GM12878 (cell line): ENCODE results near the gene SCAF8. TPM values are rescaled to one million over a fixed set of nuclear protein-coding genes. Genes with fewer than 3 reads are reported as not detected.

Experiments
- ATAC-seq: fragments of 200-7000 bp; cut with Tn5 transposase; 3 replicates; pipeline ENCODE4 v1.9.1; 2020; ENCODE audit warnings: mild to moderate bottlenecking, moderate library complexity
- BruUV-seq: library from RNA; stranded (reverse); fragments of 400-500 nt; replicated peaks from 2 replicates; lab custom pipeline; 2021; lab: Mats Ljungman, UMichigan
- CTCF ChIA-PET: fragments of 300-600 bp; sonication (Branson Sonifier 250); formaldehyde crosslinking; extraction: SDS; loops from one replicate; lab custom pipeline; 2021; ENCODE audit warnings: inconsistent platforms; lab: Yijun Ruan, JAX
- POLR2A ChIA-PET: fragments of 350-600 bp; formaldehyde crosslinking; extraction: SDS; loops from one replicate; lab custom pipeline; 2021; ENCODE audit warnings: inconsistent platforms; lab: Charles Lee
- RAD21 ChIA-PET: fragments of 300-600 bp; sonication (Branson Sonifier 250); formaldehyde crosslinking; loops from one replicate; lab custom pipeline; 2023; ENCODE audit warnings: antibody characterized with exemption; ENCODE audit not compliant: unreplicated experiment; lab: Charles Lee
- SMC1A ChIA-PET: fragments of 300-600 bp; sonication (Branson Sonifier 250); formaldehyde crosslinking; loops from one replicate; lab custom pipeline; 2023; ENCODE audit not compliant: unreplicated experiment, uncharacterized antibody; lab: Charles Lee
- DNase-seq: peaks from one replicate; pipeline ENCODE4 v3.0.0-alpha.2; 2011; ENCODE audit warnings: low read depth, low spot score
- FAIRE-seq: peaks from 3 replicates; lab custom pipeline; 2011; peaks lifted over from hg19 to GRCh38; lab: Jason Lieb, UNC
- H2AFZ ChIP-seq: 2 replicates; pipeline ENCODE4 v1.6.0; 2011; ENCODE audit warnings: low read depth, low read length, control low read depth; ENCODE audit not compliant: control insufficient read depth
- H3K27ac ChIP-seq: 2 replicates; pipeline ENCODE4 v1.5.1; 2011; ENCODE audit warnings: control low read depth; ENCODE audit not compliant: control insufficient read depth, insufficient read depth
- H3K27me3 ChIP-seq, 2 experiments: replicated peaks in 1 of 2; 2 replicates each; pipeline versions ENCODE4 v1.6.0 to v1.6.1; 2011; ENCODE audit warnings: low read length in 1 of 2; ENCODE audit not compliant: control insufficient read depth in 2 of 2, insufficient read depth in 2 of 2
- H3K36me3 ChIP-seq, 2 experiments: 2 replicates each; pipeline ENCODE4 v1.5.1; 2011; ENCODE audit warnings: low read length in 1 of 2; ENCODE audit not compliant: control insufficient read depth in 2 of 2, insufficient read depth in 2 of 2
- H3K4me1 ChIP-seq: 2 replicates; pipeline ENCODE4 v1.6.1; 2011; ENCODE audit warnings: mild to moderate bottlenecking, low read length, moderate library complexity, mixed read lengths; ENCODE audit not compliant: control insufficient read depth, insufficient read depth
- H3K4me2 ChIP-seq: 2 replicates; pipeline ENCODE4 v1.6.0; 2011; ENCODE audit warnings: control low read depth; ENCODE audit not compliant: control insufficient read depth, insufficient read depth
- H3K4me3 ChIP-seq: fragments of 200-600 bp; sonication (generic); 2 replicates; pipeline ENCODE4 v1.5.1; 2016
- H3K79me2 ChIP-seq: 2 replicates; pipeline ENCODE4 v1.6.0; 2011; ENCODE audit warnings: low read length; ENCODE audit not compliant: control insufficient read depth, insufficient read depth
- H3K9ac ChIP-seq: 2 replicates; pipeline ENCODE4 v1.8.0; 2011; ENCODE audit warnings: low read length, control low read depth, mixed read lengths; ENCODE audit not compliant: control insufficient read depth, insufficient read depth
- H3K9me3 ChIP-seq: replicated peaks from 3 replicates; pipeline ENCODE4 v1.5.1; 2011; ENCODE audit warnings: mild to moderate bottlenecking, low read length; ENCODE audit not compliant: control insufficient read depth, insufficient read depth
- H4K20me1 ChIP-seq: 2 replicates; pipeline ENCODE4 v1.6.0; 2011; ENCODE audit not compliant: control insufficient read depth, insufficient read depth
- BHLHE40 ChIP-seq, 2 experiments: fragments of 450-650 bp in 1 of 2; IDR thresholded peaks; 2 replicates each; pipeline ENCODE4 v1.6.1; 2011 to 2017; ENCODE audit warnings: low read depth in 2 of 2, borderline replicate concordance in 1 of 2, improper control_type of control experiment in 1 of 2, low read length in 1 of 2, mild to moderate bottlenecking in 1 of 2
- BRCA1 ChIP-seq: IDR thresholded peaks from 2 replicates; pipeline ENCODE4 v1.6.1; 2011; ENCODE audit warnings: low read depth, low read length, improper control_type of control experiment
- CBX5 ChIP-seq: sonication (generic); IDR thresholded peaks from 2 replicates; pipeline ENCODE4 v1.6.1; 2016; ENCODE audit warnings: low read depth, moderate library complexity, mild to moderate bottlenecking, inconsistent platforms
- HDGF ChIP-seq: fragments of 450-650 bp; IDR thresholded peaks from 2 replicates; pipeline ENCODE4 v1.6.1; 2016; ENCODE audit warnings: antibody characterized with exemption
- MTA2 ChIP-seq: fragments of 450-650 bp; IDR thresholded peaks from 2 replicates; pipeline ENCODE4 v1.6.1; 2016; ENCODE audit warnings: low read depth, mild to moderate bottlenecking, moderate library complexity
- ZNF274 ChIP-seq: IDR thresholded peaks from one replicate; pipeline ENCODE4 v1.8.0; 2011; ENCODE audit not compliant: insufficient read length, insufficient read depth
- WGBS: methylation state at CpG from one replicate; pipeline ENCODE4 v1.1.6; 2016; ENCODE audit warnings: low lambda C conversion rate; ENCODE audit not compliant: insufficient replicate concordance, insufficient coverage; ENCODE audit errors: missing lambda C conversion rate; 5-methylcytosine and 5-hydroxymethylcytosine counted together
- in situ Hi-C: fragments of 300-500 bp; cut with MboI; formaldehyde crosslinking; loops from 9 replicates; pipeline ENCODE4 v1.14.3; 2018; ENCODE audit warnings: mixed read lengths
- intact Hi-C: fragments of 100-400 bp; cut with micrococcal nuclease; formaldehyde crosslinking; loops from one replicate; pipeline ENCODE4 v1.14.2; 2022; ENCODE audit not compliant: unreplicated experiment
- polyA plus RNA-seq, 11 experiments: library from polyadenylated mRNA; depleted of rRNA in 4 of 11; unstranded in 6 of 11; stranded (reverse) in 5 of 11; fragments of >200 nt; fragmentation: Nextera tagmentation in 4 of 11; fragmentation: Illumina TruSeq in 1 of 11; extraction: Ambion mirVana in 4 of 11; extraction: Trizol in 1 of 11; gene quantifications; 1 replicate in 1 of 11; 2 replicates in 10 of 11; pipeline versions ENCODE4 v1.2.1 to v1.2.3, GENCODE V29; 2011 to 2016; ENCODE audit warnings: inconsistent platforms in 2 of 11, missing spikeins in 2 of 11, low read depth in 1 of 11
- total RNA-seq, 4 experiments: library from RNA; depleted of rRNA in 3 of 4; stranded (reverse); fragments of >200 nt in 3 of 4; fragmentation: Illumina TruSeq in 1 of 4; extraction: Trizol in 1 of 4; gene quantifications; 2 replicates each; pipeline versions ENCODE4 v1.2.1 to v1.2.3, GENCODE V29; 2013 to 2021
- TF ChIP-seq, protein P1 (sequence below): fragments of 150-350 bp; IDR thresholded peaks from 2 replicates; pipeline ENCODE4 v1.6.1; 2016; ENCODE audit warnings: low read depth, low read length
- TF ChIP-seq, protein P2 (sequence below): fragments of 450-650 bp; IDR thresholded peaks from 2 replicates; pipeline ENCODE4 v1.6.1; 2017; ENCODE audit warnings: mild to moderate bottlenecking
- TF ChIP-seq, protein P3 (sequence below): IDR thresholded peaks from 2 replicates; pipeline ENCODE4 v1.6.1; 2012; ENCODE audit warnings: low read depth, low read length, improper control_type of control experiment
- TF ChIP-seq, protein P4 (sequence below): IDR thresholded peaks from 2 replicates; pipeline ENCODE4 v1.6.1; 2011; ENCODE audit warnings: borderline replicate concordance, low read depth, mild to moderate bottlenecking, moderate library complexity, mixed read lengths, low read length; ENCODE audit not compliant: insufficient read depth; ENCODE audit errors: extremely low read length
- TF ChIP-seq, protein P5 (sequence below): IDR thresholded peaks from 2 replicates; pipeline ENCODE4 v1.6.1; 2012; ENCODE audit warnings: low read depth, low read length, improper control_type of control experiment

Gene SCAF8
- total and polyA plus RNA-seq, 10 of the 15 experiments (the other 5 are each of a cell fraction or from before 2014, with no cell fraction given) = 8.1 to 28.8 (median 15.9) TPM

DNA sequence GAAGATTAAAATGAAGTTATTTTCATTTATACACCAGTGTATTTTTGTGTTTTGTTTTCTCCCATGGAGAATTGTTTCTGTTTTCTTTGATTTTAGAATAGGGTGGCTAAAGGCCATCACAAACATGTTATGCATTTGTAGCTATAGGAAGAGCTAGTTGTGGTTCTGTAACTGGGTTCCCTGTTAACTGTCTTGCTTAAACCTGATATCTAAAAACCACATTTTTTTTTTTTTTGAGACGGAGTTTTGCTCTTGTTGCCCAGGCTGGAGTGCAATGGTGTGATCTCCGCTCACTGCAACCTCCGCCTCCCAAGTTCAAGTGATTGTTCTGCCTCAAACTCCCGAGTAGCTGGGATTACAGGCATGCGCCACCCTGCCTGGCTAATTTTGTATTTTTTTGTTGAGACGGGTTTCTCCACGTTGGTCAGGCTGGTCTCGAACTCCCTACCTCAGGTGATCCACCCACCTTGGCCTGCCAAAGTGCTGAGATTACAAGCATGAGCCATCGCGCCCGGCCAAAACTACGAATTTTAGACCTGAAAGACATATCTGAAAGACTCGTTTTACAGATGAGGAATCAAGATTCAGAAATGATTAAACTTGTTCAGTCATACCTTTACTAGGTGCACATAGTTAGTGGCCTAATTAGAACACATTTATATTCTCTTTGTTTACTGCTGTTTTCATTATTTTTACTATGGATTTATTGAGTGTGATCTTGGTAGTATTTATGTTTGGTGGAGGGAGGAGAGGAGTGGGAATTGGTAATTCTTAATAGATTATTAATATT is 18.0 kb downstream of the SCAF8 start (continued):
- TF ChIP-seq, protein P1, sequence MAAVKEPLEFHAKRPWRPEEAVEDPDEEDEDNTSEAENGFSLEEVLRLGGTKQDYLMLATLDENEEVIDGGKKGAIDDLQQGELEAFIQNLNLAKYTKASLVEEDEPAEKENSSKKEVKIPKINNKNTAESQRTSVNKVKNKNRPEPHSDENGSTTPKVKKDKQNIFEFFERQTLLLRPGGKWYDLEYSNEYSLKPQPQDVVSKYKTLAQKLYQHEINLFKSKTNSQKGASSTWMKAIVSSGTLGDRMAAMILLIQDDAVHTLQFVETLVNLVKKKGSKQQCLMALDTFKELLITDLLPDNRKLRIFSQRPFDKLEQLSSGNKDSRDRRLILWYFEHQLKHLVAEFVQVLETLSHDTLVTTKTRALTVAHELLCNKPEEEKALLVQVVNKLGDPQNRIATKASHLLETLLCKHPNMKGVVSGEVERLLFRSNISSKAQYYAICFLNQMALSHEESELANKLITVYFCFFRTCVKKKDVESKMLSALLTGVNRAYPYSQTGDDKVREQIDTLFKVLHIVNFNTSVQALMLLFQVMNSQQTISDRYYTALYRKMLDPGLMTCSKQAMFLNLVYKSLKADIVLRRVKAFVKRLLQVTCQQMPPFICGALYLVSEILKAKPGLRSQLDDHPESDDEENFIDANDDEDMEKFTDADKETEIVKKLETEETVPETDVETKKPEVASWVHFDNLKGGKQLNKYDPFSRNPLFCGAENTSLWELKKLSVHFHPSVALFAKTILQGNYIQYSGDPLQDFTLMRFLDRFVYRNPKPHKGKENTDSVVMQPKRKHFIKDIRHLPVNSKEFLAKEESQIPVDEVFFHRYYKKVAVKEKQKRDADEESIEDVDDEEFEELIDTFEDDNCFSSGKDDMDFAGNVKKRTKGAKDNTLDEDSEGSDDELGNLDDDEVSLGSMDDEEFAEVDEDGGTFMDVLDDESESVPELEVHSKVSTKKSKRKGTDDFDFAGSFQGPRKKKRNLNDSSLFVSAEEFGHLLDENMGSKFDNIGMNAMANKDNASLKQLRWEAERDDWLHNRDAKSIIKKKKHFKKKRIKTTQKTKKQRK = no peak
- TF ChIP-seq CBX5 (no peak), HDGF (no peak)
- TF ChIP-seq, protein P2, sequence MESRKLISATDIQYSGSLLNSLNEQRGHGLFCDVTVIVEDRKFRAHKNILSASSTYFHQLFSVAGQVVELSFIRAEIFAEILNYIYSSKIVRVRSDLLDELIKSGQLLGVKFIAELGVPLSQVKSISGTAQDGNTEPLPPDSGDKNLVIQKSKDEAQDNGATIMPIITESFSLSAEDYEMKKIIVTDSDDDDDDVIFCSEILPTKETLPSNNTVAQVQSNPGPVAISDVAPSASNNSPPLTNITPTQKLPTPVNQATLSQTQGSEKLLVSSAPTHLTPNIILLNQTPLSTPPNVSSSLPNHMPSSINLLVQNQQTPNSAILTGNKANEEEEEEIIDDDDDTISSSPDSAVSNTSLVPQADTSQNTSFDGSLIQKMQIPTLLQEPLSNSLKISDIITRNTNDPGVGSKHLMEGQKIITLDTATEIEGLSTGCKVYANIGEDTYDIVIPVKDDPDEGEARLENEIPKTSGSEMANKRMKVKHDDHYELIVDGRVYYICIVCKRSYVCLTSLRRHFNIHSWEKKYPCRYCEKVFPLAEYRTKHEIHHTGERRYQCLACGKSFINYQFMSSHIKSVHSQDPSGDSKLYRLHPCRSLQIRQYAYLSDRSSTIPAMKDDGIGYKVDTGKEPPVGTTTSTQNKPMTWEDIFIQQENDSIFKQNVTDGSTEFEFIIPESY = no peak

DNA sequence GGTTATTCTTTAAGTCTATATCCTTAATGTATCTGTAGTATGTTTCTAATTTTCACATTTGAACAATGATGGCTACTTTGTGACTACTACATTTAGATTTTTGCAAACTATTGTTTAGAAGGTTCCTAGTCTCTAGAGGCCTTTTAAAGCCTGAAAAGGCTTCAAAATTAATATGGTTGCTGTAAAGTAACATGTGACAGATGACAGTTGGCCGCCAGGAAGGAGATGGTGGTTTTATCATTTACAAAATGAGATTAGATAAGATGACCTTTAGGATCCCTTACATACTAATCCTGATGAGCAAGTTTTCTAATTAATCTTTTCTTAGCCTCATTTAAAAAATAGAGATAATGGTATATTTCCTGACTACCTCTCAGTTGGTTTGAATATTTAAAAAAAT is 18.8 kb downstream of the SCAF8 start:
- Histone ChIP-seq H3K4me2 (no peak overlapping the region), H4K20me1 (no peaks in the 10 kb centered on the region), H2AFZ (no peak overlapping the region), H3K27me3 (no peaks in the 10 kb centered on the region), H3K4me1 (no peaks in the 10 kb centered on the region), H3K79me2 (peaks cover 79% of the 10 kb centered on the region), H3K4me3 (no peak overlapping the region), H3K9me3 (peaks cover 2% of the 10 kb centered on the region; the same call in 2 of the 3 replicates), H3K36me3 (no peaks in the 10 kb centered on the region), H3K27ac (no peak overlapping the region), H3K9ac (no peak overlapping the region)
- RAD21 ChIA-PET = no interaction called here
- SMC1A ChIA-PET = no interaction called here
- POLR2A ChIA-PET = no interaction called here
- DNase-seq = no peak
- no TSS peak for BruUV-seq
- ATAC-seq = no peak
- intact Hi-C loops = no loop called here
- CTCF ChIA-PET = no interaction called here
- FAIRE-seq = no peak
- in situ Hi-C loops = no loop called here
- 40% methylated on average over 1 of the region's 1 CpG for WGBS
- TF ChIP-seq, protein P3, sequence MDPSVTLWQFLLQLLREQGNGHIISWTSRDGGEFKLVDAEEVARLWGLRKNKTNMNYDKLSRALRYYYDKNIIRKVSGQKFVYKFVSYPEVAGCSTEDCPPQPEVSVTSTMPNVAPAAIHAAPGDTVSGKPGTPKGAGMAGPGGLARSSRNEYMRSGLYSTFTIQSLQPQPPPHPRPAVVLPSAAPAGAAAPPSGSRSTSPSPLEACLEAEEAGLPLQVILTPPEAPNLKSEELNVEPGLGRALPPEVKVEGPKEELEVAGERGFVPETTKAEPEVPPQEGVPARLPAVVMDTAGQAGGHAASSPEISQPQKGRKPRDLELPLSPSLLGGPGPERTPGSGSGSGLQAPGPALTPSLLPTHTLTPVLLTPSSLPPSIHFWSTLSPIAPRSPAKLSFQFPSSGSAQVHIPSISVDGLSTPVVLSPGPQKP = no peak
- TF ChIP-seq BRCA1 = no peak
- no peak for TF ChIP-seq ZNF274
- TF ChIP-seq, protein P4, sequence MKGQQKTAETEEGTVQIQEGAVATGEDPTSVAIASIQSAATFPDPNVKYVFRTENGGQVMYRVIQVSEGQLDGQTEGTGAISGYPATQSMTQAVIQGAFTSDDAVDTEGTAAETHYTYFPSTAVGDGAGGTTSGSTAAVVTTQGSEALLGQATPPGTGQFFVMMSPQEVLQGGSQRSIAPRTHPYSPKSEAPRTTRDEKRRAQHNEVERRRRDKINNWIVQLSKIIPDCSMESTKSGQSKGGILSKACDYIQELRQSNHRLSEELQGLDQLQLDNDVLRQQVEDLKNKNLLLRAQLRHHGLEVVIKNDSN = no peak
- no peak for TF ChIP-seq MTA2
- TF ChIP-seq, protein P5, sequence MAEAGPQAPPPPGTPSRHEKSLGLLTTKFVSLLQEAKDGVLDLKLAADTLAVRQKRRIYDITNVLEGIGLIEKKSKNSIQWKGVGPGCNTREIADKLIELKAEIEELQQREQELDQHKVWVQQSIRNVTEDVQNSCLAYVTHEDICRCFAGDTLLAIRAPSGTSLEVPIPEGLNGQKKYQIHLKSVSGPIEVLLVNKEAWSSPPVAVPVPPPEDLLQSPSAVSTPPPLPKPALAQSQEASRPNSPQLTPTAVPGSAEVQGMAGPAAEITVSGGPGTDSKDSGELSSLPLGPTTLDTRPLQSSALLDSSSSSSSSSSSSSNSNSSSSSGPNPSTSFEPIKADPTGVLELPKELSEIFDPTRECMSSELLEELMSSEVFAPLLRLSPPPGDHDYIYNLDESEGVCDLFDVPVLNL = no peak
- no peak for TF ChIP-seq BHLHE40 (IDR thresholded peaks at IDR 0.05; ENCODE audit: borderline replicate concordance in 1 of 2, low read depth in 2 of 2, low read length in 1 of 2)
